ENCODE results near the gene RIPOR2. TPM values are rescaled to one million over a fixed set of nuclear protein-coding genes. Genes with fewer than 3 reads are reported as not detected.

Gene RIPOR2
- total and polyA plus RNA-seq, 10 of the 15 experiments (the other 5 are each of a cell fraction or from before 2014, with no cell fraction given), result 22.2 to 48.2 (median 34.7) TPM

DNA sequence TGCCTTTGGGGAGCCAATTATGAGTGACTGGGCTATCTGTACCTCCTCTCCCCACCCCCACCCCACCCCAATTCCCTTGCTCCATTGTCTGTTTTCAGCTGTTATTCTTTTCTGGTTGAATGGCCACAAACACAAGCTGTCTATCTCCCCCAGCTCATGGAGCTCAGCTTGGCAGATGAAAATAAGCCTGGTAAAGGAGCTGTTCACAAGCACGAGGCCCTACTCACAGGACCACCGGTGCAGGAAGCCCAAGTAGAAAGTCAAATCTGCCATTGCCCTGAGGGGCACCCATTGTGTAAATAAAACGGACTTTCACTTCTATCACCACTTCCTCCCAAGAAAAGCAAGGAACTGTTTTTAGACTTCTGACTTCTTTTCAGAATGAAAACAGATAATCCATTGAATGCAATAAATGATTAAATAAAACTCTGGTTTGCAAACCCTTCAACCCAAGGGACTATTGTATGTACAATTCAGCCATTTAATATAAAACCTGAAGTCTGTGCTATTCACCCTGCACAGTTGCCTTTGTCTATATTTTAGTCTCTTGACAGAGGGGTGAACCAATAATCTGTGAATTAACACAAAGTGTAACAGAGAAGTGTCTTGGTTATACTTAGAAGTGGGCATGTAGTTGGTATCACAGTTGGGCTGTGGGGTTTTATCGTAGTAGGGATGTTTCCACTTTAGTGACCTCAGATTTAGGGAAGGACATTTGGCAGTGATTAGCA is 27.7 kb downstream of the RIPOR2 start:
- peaks cover 26% of the 10 kb centered on the region for H3K4me1 ChIP-seq (ENCODE audit: control insufficient read depth, insufficient read depth, low read length)
- DNase-seq (ENCODE audit: low read depth, low spot score), result no peak
- RAD21 ChIA-PET (ENCODE audit: unreplicated experiment), result interaction anchor here (0.6 to 6.2 kb wide), 11 partner anchors 10 to 114 kb away, joined by 3 to 111 read pairs (median 16); partner anchors contain the start of gene RIPOR2
- no peak for FAIRE-seq
- in situ Hi-C loops (cut with MboI) (no loop called here), intact Hi-C loops (cut with micrococcal nuclease; ENCODE audit: unreplicated experiment) (no loop called here)
- no peaks in the 10 kb centered on the region for H4K20me1 ChIP-seq (ENCODE audit: control insufficient read depth, insufficient read depth)
- H3K36me3 ChIP-seq (ENCODE audit: control insufficient read depth in 2 of 2, insufficient read depth in 2 of 2, low read length in 1 of 2), result no peaks in the 10 kb centered on the region; a peak in 2 of 4 replicates
- H3K4me2 ChIP-seq (ENCODE audit: control insufficient read depth, insufficient read depth), result peak overlapping the region; percentile 63
- no TSS peak for BruUV-seq (replicated peaks)
- no peak overlapping the region for H2AFZ ChIP-seq (ENCODE audit: control insufficient read depth, low read depth, low read length)
- CTCF ChIA-PET, result interaction anchor here (1.2 to 7.3 kb wide), 7 partner anchors 9 to 108 kb away, joined by 4 to 139 read pairs (median 25); partner anchors contain the start of gene RIPOR2
- TF ChIP-seq ZNF687 (IDR thresholded peaks at IDR 0.05), result 0 out of 2 replicates have a peak, but pooled peaks have one; percentile 39
- TF ChIP-seq SMC3 (IDR thresholded peaks at IDR 0.05; ENCODE audit: borderline replicate concordance, low read length), result 0 out of 2 replicates have a peak, but pooled peaks have one; percentile 8
- TF ChIP-seq BMI1 (IDR thresholded peaks at IDR 0.05; ENCODE audit: borderline replicate concordance), result no peak
- TF ChIP-seq SPI1 (IDR thresholded peaks at IDR 0.05; ENCODE audit: borderline replicate concordance, insufficient read depth, low read depth, low read length), result peak; percentile 64
- peak in 1 of 2 experiments; percentile 39; a peak in 1 of 4 replicates for TF ChIP-seq IKZF2 (IDR thresholded peaks at IDR 0.05)
- TF ChIP-seq CBFB (IDR thresholded peaks at IDR 0.05; ENCODE audit: low read depth), result 0 out of 2 replicates have a peak, but pooled peaks have one; percentile 19
- TF ChIP-seq RELB (IDR thresholded peaks at IDR 0.05; ENCODE audit: low read depth), result no peak
- TF ChIP-seq YY1 (IDR thresholded peaks at IDR 0.05; ENCODE audit: low read depth, low read length), result 0 out of 2 replicates have a peak, but pooled peaks have one; percentile 42
- TF ChIP-seq NFIC (IDR thresholded peaks at IDR 0.05; ENCODE audit: low read depth, low read length), result 0 out of 2 replicates have a peak, but pooled peaks have one; percentile 17
- TF ChIP-seq, protein P1, sequence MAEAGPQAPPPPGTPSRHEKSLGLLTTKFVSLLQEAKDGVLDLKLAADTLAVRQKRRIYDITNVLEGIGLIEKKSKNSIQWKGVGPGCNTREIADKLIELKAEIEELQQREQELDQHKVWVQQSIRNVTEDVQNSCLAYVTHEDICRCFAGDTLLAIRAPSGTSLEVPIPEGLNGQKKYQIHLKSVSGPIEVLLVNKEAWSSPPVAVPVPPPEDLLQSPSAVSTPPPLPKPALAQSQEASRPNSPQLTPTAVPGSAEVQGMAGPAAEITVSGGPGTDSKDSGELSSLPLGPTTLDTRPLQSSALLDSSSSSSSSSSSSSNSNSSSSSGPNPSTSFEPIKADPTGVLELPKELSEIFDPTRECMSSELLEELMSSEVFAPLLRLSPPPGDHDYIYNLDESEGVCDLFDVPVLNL (IDR thresholded peaks at IDR 0.05; ENCODE audit: low read depth, low read length), result no peak
- 0% methylated on average over 4 of the region's 4 CpGs for WGBS (ENCODE audit: insufficient coverage, insufficient replicate concordance, low lambda C conversion rate, missing lambda C conversion rate)
- H3K9me3 ChIP-seq (replicated peaks; ENCODE audit: control insufficient read depth, insufficient read depth, low read length), result no peaks in the 10 kb centered on the region; the same call in 2 of the 3 replicates
- H3K79me2 ChIP-seq (ENCODE audit: control insufficient read depth, insufficient read depth, low read length), result peaks cover 33% of the 10 kb centered on the region
- H3K4me3 ChIP-seq, result peak overlapping the region; percentile 86; the same call in 1 of the 2 replicates
- no peaks in the 10 kb centered on the region for H3K27me3 ChIP-seq (replicated peaks in 1 of 2; ENCODE audit: control insufficient read depth in 2 of 2, insufficient read depth in 2 of 2, low read length in 1 of 2)
- SMC1A ChIA-PET (ENCODE audit: uncharacterized antibody, unreplicated experiment), result interaction anchor here (1.1 to 10.7 kb wide), 14 partner anchors 9 to 119 kb away, joined by 3 to 201 read pairs (median 19); partner anchors contain the start of gene RIPOR2
- H3K9ac ChIP-seq (ENCODE audit: control insufficient read depth, insufficient read depth, low read length), result no peak overlapping the region
- H3K27ac ChIP-seq (ENCODE audit: control insufficient read depth, insufficient read depth), result peak overlapping the region; percentile 60
- peak; percentile 25 for ATAC-seq
- POLR2A ChIA-PET, result interaction anchor here (1.3 to 3.2 kb wide), 3 partner anchors 23 to 83 kb away, joined by 3 to 17 read pairs (median 3); no protein-coding TSS in a partner anchor
